Measurements from ENCODE around the gene ANKRD52.

DNA sequence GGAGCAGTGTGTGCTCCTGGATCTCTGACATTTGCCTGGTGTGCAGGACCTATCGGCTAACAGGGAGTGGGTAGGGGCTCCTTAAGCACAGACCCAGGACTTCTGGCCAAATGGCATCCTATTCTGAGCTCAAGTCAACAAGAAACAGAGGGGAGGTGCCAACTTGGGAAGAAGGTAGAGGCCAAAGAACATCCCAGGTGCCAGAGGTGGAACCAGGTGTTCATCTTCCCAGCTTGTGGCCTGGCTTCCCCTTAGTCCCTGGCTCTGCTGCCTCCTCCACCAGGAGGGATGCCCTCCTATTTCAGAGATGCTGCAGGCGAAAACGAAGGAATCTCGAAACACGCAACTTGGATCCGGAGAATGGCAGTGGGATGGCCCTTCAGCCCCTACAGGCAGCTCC is 22.1 kb downstream of the ANKRD52 start:
- TF ChIP-seq, protein P1, sequence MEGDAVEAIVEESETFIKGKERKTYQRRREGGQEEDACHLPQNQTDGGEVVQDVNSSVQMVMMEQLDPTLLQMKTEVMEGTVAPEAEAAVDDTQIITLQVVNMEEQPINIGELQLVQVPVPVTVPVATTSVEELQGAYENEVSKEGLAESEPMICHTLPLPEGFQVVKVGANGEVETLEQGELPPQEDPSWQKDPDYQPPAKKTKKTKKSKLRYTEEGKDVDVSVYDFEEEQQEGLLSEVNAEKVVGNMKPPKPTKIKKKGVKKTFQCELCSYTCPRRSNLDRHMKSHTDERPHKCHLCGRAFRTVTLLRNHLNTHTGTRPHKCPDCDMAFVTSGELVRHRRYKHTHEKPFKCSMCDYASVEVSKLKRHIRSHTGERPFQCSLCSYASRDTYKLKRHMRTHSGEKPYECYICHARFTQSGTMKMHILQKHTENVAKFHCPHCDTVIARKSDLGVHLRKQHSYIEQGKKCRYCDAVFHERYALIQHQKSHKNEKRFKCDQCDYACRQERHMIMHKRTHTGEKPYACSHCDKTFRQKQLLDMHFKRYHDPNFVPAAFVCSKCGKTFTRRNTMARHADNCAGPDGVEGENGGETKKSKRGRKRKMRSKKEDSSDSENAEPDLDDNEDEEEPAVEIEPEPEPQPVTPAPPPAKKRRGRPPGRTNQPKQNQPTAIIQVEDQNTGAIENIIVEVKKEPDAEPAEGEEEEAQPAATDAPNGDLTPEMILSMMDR (IDR thresholded peaks at IDR 0.05; ENCODE audit: extremely low read depth in 1 of 2, insufficient read depth in 1 of 2, low read depth in 1 of 2, low read length in 2 of 2) = no peak
- TF ChIP-seq MYC (IDR thresholded peaks at IDR 0.05; ENCODE audit: low read depth, low read length) (no peak), POLR2AphosphoS5 (IDR thresholded peaks at IDR 0.05; ENCODE audit: insufficient read depth, low read depth, low read length) (no peak)
